Common myeloid progenitor, CD34-positive (primary cell): ENCODE data around the gene MKNK1. TPM values are rescaled to one million over a fixed set of nuclear protein-coding genes. Genes with fewer than 3 reads are reported as not detected.
"Not testable (repeated sequence)": the region's sequence is repeated elsewhere in the genome, so short reads cannot be mapped to it uniquely, and the experiment has no call there.

Experiments
- CTCF ChIA-PET: fragments of 350-600 bp; sonication (Branson Sonifier 250); formaldehyde crosslinking; loops from one replicate; lab custom pipeline; 2021; ENCODE audit warnings: antibody characterized with exemption; lab: Charles Lee
- POLR2A ChIA-PET: fragments of 350-600 bp; sonication (Branson Sonifier 250); formaldehyde crosslinking; loops from one replicate; lab custom pipeline; 2021; ENCODE audit warnings: antibody characterized with exemption; lab: Charles Lee
- DNase-seq, 3 donors: peaks; one replicate each; pipeline versions ENCODE4 v3.0.0 to v3.0.0-alpha.2; 2013
- H3K27ac ChIP-seq, 2 experiments: 1 replicate in 1 of 2; 2 replicates in 1 of 2; pipeline ENCODE4 v1.7.0; 2013; ENCODE audit warnings: inconsistent platforms in 2 of 2, low read length in 2 of 2, mild to moderate bottlenecking in 2 of 2, low read depth in 1 of 2, moderate library complexity in 1 of 2; ENCODE audit not compliant: severe bottlenecking in 2 of 2, insufficient read depth in 1 of 2, poor library complexity in 1 of 2
- H3K27me3 ChIP-seq, 5 experiments: replicated peaks in 2 of 5; 1 replicate in 3 of 5; 2 replicates in 2 of 5; pipeline versions ENCODE4 v1.6.1 to v1.7.0; 2013; ENCODE audit warnings: low read length in 4 of 5, mild to moderate bottlenecking in 2 of 5, moderate library complexity in 2 of 5, inconsistent platforms in 1 of 5; ENCODE audit not compliant: insufficient read depth in 5 of 5, control insufficient read depth in 4 of 5
- H3K36me3 ChIP-seq, 4 experiments: 1 replicate in 2 of 4; 2 replicates in 2 of 4; pipeline versions ENCODE4 v1.6.1 to v1.7.0; 2013; ENCODE audit warnings: low read length in 3 of 4, control low read depth in 1 of 4, mild to moderate bottlenecking in 1 of 4; ENCODE audit not compliant: control insufficient read depth in 4 of 4, insufficient read depth in 4 of 4
- H3K4me1 ChIP-seq, 4 experiments: 1 replicate in 3 of 4; 2 replicates in 1 of 4; pipeline versions ENCODE4 v1.6.1 to v1.7.1; 2013; ENCODE audit warnings: low read length in 3 of 4, mild to moderate bottlenecking in 3 of 4, control low read depth in 1 of 4, inconsistent platforms in 1 of 4, moderate library complexity in 1 of 4; ENCODE audit not compliant: control insufficient read depth in 4 of 4, insufficient read depth in 4 of 4; ENCODE audit errors: control extremely low read depth in 1 of 4
- H3K4me3 ChIP-seq, 7 experiments: 1 replicate in 4 of 7; 2 replicates in 3 of 7; pipeline versions ENCODE4 v1.5.1 to v1.7.0; 2013; ENCODE audit warnings: mild to moderate bottlenecking in 7 of 7, low read length in 6 of 7, moderate library complexity in 6 of 7, inconsistent platforms in 2 of 7, low read depth in 2 of 7, control low read depth in 1 of 7; ENCODE audit not compliant: insufficient read depth in 4 of 7, control insufficient read depth in 1 of 7; ENCODE audit errors: extremely low read depth in 1 of 7
- H3K9me3 ChIP-seq, 5 experiments: 1 replicate in 4 of 5; 2 replicates in 1 of 5; pipeline versions ENCODE4 v1.6.1 to v1.7.1; 2013; ENCODE audit warnings: low read length in 4 of 5, mild to moderate bottlenecking in 2 of 5, inconsistent platforms in 1 of 5, low read depth in 1 of 5, moderate library complexity in 1 of 5; ENCODE audit not compliant: control insufficient read depth in 4 of 5, insufficient read depth in 2 of 5; ENCODE audit errors: control extremely low read depth in 1 of 5
- WGBS: methylation state at CpG from one replicate; pipeline ENCODE4 v1.1.5; 2013; ENCODE audit not compliant: insufficient coverage; 5-methylcytosine and 5-hydroxymethylcytosine counted together
- polyA plus RNA-seq: library from polyadenylated mRNA; unstranded; fragments of 120-200 nt; gene quantifications from one replicate; pipeline ENCODE4 v1.2.1, GENCODE V29; 2013

Gene MKNK1
- polyA plus RNA-seq = 29.7 TPM

GRCh38 chr1:46603858-46604549 lies at the start of gene MKNK1:
MKNK1 (minus strand) TSS chr1:46604268; CDS start chr1:46583327, 20,941 bp downstream.
- ChIA-PET CTCF (interaction anchor here (0.9 to 2.7 kb wide), 12 partner anchors 9 to 157 kb away, joined by 3 to 15 read pairs (median 6); partner anchors contain the start of gene MOB3C), POLR2A (interaction anchor here (0.6 to 1.6 kb wide), 3 partner anchors 10 to 609 kb away, joined by 3 to 6 read pairs (median 3); no protein-coding TSS in a partner anchor)
- no peaks in the 10 kb centered on the region for H3K9me3 ChIP-seq
- peaks cover 8 to 58% (median 30%) of the 10 kb centered on the region in 4 experiments for H3K4me1 ChIP-seq
- peak; percentile 93 to 97 (median 95) for DNase-seq
- H3K4me3 ChIP-seq = peak within 1 kb of the TSS; percentile 86 to 98 (median 90)
- under 1% methylated on average over 43 of the region's 53 CpGs for WGBS
- no peaks in the 10 kb centered on the region for H3K27me3 ChIP-seq
- H3K27ac ChIP-seq = peak within 1 kb of the TSS in 1 of 2 experiments; percentile 69
- peaks cover 4 to 13% (median 8%) of the 10 kb centered on the region in 4 experiments for H3K36me3 ChIP-seq

- POLR2A ChIA-PET = no interaction called here
- DNase-seq = no peak
- H3K27me3 ChIP-seq = no peaks in the 10 kb centered on the region
- CTCF ChIA-PET = no interaction called here
- H3K27ac ChIP-seq = no peak overlapping the region
- 100% methylated on average over 1 of the region's 2 CpGs for WGBS
- H3K9me3 ChIP-seq = peaks cover 0 to 16% (median 5%) of the 10 kb centered on the region in 5 experiments
- H3K36me3 ChIP-seq = peaks cover 26 to 57% (median 32%) of the 10 kb centered on the region in 4 experiments
- no peaks in the 10 kb centered on the region for H3K4me1 ChIP-seq
- H3K4me3 ChIP-seq = no peak overlapping the region
These were observed 49.4 kb upstream of the MKNK1 start for GRCh38 chr1:46653405-46653958.

DNA sequence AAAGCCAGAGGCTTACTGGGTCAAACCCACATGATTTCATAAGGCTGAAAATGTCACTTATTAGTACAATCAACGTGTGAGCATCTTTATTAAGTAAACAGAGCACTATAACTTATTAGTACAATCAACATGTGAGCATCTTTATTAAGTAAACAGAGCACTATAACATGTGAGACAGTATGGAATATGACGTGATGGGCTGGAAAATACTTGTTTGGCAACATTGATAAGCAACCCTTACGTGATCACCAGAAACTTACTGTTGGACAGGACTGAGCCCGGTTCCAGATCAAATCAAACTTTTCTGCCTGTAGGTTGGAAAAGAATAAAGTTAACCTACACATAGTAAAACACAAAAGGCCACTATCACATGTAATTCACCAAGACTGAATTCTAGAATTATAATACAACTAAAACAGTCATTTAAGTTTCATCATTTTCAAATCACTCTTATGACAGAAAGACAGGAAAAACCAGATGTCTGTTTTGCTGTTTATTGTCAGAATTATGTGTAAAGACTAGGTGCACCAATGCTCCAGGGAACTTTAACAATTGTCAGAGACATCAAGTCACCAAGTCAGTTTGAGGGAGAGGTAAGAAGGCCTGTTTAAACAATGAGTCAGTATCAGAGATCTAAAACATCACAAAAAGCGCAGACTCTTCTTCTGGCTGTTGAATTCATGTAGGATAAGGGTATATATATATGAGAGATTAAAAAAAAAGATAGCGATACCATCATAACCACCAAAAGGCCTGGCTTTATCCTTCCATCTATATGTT lies 48.4 kb upstream of the MKNK1 start:
- Histone ChIP-seq H3K4me1 (no peaks in the 10 kb centered on the region), H3K27ac (no peak overlapping the region), H3K36me3 (peaks cover 24 to 60% (median 29%) of the 10 kb centered on the region in 4 experiments), H3K9me3 (peaks cover 0 to 22% (median 7%) of the 10 kb centered on the region in 5 experiments), H3K27me3 (no peaks in the 10 kb centered on the region), H3K4me3 (no peak overlapping the region)
- DNase-seq = no peak
- WGBS = 100% methylated on average over 2 of the region's 6 CpGs
- POLR2A ChIA-PET = no interaction called here
- CTCF ChIA-PET = no interaction called here

- H3K36me3 ChIP-seq = peaks cover 23 to 57% (median 30%) of the 10 kb centered on the region in 4 experiments
- POLR2A ChIA-PET, H3K4me1 ChIP-seq, DNase-seq, H3K4me3 ChIP-seq, CTCF ChIA-PET, H3K27me3 ChIP-seq, H3K27ac ChIP-seq: not testable (repeated sequence)
- H3K9me3 ChIP-seq = peaks cover 0 to 26% (median 7%) of the 10 kb centered on the region in 5 experiments
- no CpG with 5 or more reads among the region's 3 CpGs for WGBS
These were observed 47.1 kb upstream of the MKNK1 start for GRCh38 chr1:46651152-46651551.

GRCh38 chr1:46650491-46650890 lies 46.4 kb upstream of the MKNK1 start:
- DNase-seq = no peak
- H3K36me3 ChIP-seq = peaks cover 17 to 51% (median 23%) of the 10 kb centered on the region in 4 experiments
- H3K9me3 ChIP-seq = peaks cover 0 to 26% (median 7%) of the 10 kb centered on the region in 5 experiments
- ChIA-PET POLR2A (no interaction called here), CTCF (no interaction called here)
- H3K27ac ChIP-seq = no peak overlapping the region
- H3K4me3 ChIP-seq = no peak overlapping the region
- no peaks in the 10 kb centered on the region for H3K4me1 ChIP-seq
- no peaks in the 10 kb centered on the region for H3K27me3 ChIP-seq
- no CpG with 5 or more reads among the region's 3 CpGs for WGBS

GRCh38 chr1:46649764-46650163 lies 45.7 kb upstream of the MKNK1 start:
- no peak overlapping the region for H3K27ac ChIP-seq
- H3K9me3 ChIP-seq = peaks cover 0 to 26% (median 7%) of the 10 kb centered on the region in 5 experiments
- ChIA-PET CTCF (no interaction called here), POLR2A (no interaction called here)
- DNase-seq = no peak
- no peak overlapping the region for H3K4me3 ChIP-seq
- H3K36me3 ChIP-seq = peaks cover 16 to 45% (median 19%) of the 10 kb centered on the region in 4 experiments
- no peaks in the 10 kb centered on the region for H3K4me1 ChIP-seq
- 100% methylated on average over 1 of the region's 2 CpGs for WGBS
- H3K27me3 ChIP-seq = no peaks in the 10 kb centered on the region
